ENCODE data around the gene SLC19A1.

SLC19A1 gene

GRCh38 chr21:45499201-45499750 is 43.0 kb downstream of the SLC19A1 start:
- TF ChIP-seq, protein P1, sequence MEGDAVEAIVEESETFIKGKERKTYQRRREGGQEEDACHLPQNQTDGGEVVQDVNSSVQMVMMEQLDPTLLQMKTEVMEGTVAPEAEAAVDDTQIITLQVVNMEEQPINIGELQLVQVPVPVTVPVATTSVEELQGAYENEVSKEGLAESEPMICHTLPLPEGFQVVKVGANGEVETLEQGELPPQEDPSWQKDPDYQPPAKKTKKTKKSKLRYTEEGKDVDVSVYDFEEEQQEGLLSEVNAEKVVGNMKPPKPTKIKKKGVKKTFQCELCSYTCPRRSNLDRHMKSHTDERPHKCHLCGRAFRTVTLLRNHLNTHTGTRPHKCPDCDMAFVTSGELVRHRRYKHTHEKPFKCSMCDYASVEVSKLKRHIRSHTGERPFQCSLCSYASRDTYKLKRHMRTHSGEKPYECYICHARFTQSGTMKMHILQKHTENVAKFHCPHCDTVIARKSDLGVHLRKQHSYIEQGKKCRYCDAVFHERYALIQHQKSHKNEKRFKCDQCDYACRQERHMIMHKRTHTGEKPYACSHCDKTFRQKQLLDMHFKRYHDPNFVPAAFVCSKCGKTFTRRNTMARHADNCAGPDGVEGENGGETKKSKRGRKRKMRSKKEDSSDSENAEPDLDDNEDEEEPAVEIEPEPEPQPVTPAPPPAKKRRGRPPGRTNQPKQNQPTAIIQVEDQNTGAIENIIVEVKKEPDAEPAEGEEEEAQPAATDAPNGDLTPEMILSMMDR (IDR thresholded peaks at IDR 0.05; ENCODE audit: insufficient read depth, low read length): no peak
- TF ChIP-seq POLR2AphosphoS5 (IDR thresholded peaks at IDR 0.05; ENCODE audit: low read depth) (no peak), GABPA (IDR thresholded peaks at IDR 0.05; ENCODE audit: low read depth) (no peak), SPI1 (IDR thresholded peaks at IDR 0.05; ENCODE audit: borderline replicate concordance, low read depth) (no peak)
- TF ChIP-seq, protein P2, sequence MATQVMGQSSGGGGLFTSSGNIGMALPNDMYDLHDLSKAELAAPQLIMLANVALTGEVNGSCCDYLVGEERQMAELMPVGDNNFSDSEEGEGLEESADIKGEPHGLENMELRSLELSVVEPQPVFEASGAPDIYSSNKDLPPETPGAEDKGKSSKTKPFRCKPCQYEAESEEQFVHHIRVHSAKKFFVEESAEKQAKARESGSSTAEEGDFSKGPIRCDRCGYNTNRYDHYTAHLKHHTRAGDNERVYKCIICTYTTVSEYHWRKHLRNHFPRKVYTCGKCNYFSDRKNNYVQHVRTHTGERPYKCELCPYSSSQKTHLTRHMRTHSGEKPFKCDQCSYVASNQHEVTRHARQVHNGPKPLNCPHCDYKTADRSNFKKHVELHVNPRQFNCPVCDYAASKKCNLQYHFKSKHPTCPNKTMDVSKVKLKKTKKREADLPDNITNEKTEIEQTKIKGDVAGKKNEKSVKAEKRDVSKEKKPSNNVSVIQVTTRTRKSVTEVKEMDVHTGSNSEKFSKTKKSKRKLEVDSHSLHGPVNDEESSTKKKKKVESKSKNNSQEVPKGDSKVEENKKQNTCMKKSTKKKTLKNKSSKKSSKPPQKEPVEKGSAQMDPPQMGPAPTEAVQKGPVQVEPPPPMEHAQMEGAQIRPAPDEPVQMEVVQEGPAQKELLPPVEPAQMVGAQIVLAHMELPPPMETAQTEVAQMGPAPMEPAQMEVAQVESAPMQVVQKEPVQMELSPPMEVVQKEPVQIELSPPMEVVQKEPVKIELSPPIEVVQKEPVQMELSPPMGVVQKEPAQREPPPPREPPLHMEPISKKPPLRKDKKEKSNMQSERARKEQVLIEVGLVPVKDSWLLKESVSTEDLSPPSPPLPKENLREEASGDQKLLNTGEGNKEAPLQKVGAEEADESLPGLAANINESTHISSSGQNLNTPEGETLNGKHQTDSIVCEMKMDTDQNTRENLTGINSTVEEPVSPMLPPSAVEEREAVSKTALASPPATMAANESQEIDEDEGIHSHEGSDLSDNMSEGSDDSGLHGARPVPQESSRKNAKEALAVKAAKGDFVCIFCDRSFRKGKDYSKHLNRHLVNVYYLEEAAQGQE (IDR thresholded peaks at IDR 0.05; ENCODE audit: insufficient replicate concordance, low read depth): no peak
- DNase-seq (ENCODE audit: low read depth in 1 of 2, low spot score in 1 of 2): no peak
- H3K27ac ChIP-seq (replicated peaks): no peak overlapping the region
- no peaks in the 10 kb centered on the region for H3K27me3 ChIP-seq (ENCODE audit: insufficient read depth, poor library complexity, severe bottlenecking)
- H3K4me3 ChIP-seq (replicated peaks; ENCODE audit: insufficient read depth, low read length): no peak overlapping the region

GRCh38 chr21:45498646-45499000 is 43.6 kb downstream of the SLC19A1 start:
- DNase-seq (ENCODE audit: low read depth in 1 of 2, low spot score in 1 of 2): no peak
- Histone ChIP-seq H3K27ac (replicated peaks) (no peak overlapping the region), H3K27me3 (ENCODE audit: insufficient read depth, poor library complexity, severe bottlenecking) (no peaks in the 10 kb centered on the region), H3K4me3 (replicated peaks; ENCODE audit: insufficient read depth, low read length) (no peak overlapping the region)
- TF ChIP-seq POLR2AphosphoS5 (IDR thresholded peaks at IDR 0.05; ENCODE audit: low read depth) (no peak), SPI1 (IDR thresholded peaks at IDR 0.05; ENCODE audit: borderline replicate concordance, low read depth) (no peak), GABPA (IDR thresholded peaks at IDR 0.05; ENCODE audit: low read depth) (no peak)
- TF ChIP-seq, protein P1 (IDR thresholded peaks at IDR 0.05; ENCODE audit: insufficient read depth, low read length): no peak
- TF ChIP-seq, protein P2 (IDR thresholded peaks at IDR 0.05; ENCODE audit: insufficient replicate concordance, low read depth): no peak

GRCh38 chr21:45497846-45498645 is 44.2 kb downstream of the SLC19A1 start:
- H3K27me3 ChIP-seq (ENCODE audit: insufficient read depth, poor library complexity, severe bottlenecking): no peaks in the 10 kb centered on the region
- H3K4me3 ChIP-seq (replicated peaks; ENCODE audit: insufficient read depth, low read length): no peak overlapping the region
- TF ChIP-seq POLR2AphosphoS5 (IDR thresholded peaks at IDR 0.05; ENCODE audit: low read depth) (no peak), SPI1 (IDR thresholded peaks at IDR 0.05; ENCODE audit: borderline replicate concordance, low read depth) (no peak), GABPA (IDR thresholded peaks at IDR 0.05; ENCODE audit: low read depth) (no peak)
- TF ChIP-seq, protein P1 (IDR thresholded peaks at IDR 0.05; ENCODE audit: insufficient read depth, low read length): no peak
- TF ChIP-seq, protein P2 (IDR thresholded peaks at IDR 0.05; ENCODE audit: insufficient replicate concordance, low read depth): no peak
- no peak for DNase-seq (ENCODE audit: low read depth in 1 of 2, low spot score in 1 of 2)
- no peak overlapping the region for H3K27ac ChIP-seq (replicated peaks)

Measured in HL-60 (cell line).